HCT116 (cell line): ENCODE measurements around the gene NSMF. TPM values are rescaled to one million over a fixed set of nuclear protein-coding genes. Genes with fewer than 3 reads are reported as not detected.

ENCODE experiments used
- ATAC-seq: fragments of 200-7000 bp; cut with Tn5 transposase; 2 replicates; pipeline ENCODE4 v1.9.1; 2020; ENCODE audit warnings: mild to moderate bottlenecking, moderate library complexity
- BruUV-seq: library from RNA; stranded (reverse); fragments of 400-500 nt; replicated peaks from 2 replicates; lab custom pipeline; 2021; lab: Mats Ljungman, UMichigan
- CTCF ChIA-PET: fragments of 300-600 bp; sonication (Branson Sonifier 250); formaldehyde crosslinking; loops from one replicate; lab custom pipeline; 2021; ENCODE audit warnings: antibody characterized with exemption; lab: Charles Lee
- POLR2A ChIA-PET: fragments of 300-600, 350-600 bp; sonication (Branson Sonifier 250); formaldehyde crosslinking; loops from one replicate; lab custom pipeline; 2021; ENCODE audit warnings: antibody characterized with exemption; lab: Charles Lee
- RAD21 ChIA-PET, 2 experiments: fragments of 300-600 bp; sonication (Branson Sonifier 250); formaldehyde crosslinking; loops; one replicate each; lab custom pipeline; 2023; ENCODE audit warnings: low total read pairs in 2 of 2; ENCODE audit not compliant: uncharacterized antibody in 2 of 2, unreplicated experiment in 2 of 2, low non-redundant PET in 1 of 2; lab: Charles Lee
- DNase-seq: peaks from one replicate; pipeline ENCODE4 v3.0.0-alpha.2; 2010; ENCODE audit warnings: low read depth, low spot score
- H2AFZ ChIP-seq: fragments of 200-600 bp; shearing (Covaris generic), sonication (generic); 2 replicates; pipeline ENCODE4 v1.6.1; 2017; ENCODE audit warnings: low read depth, mixed run types, mixed read lengths, antibody characterized with exemption, low read length; ENCODE audit not compliant: poor library complexity, severe bottlenecking
- H3K27ac ChIP-seq: 2 replicates; pipeline ENCODE4 v1.5.1; 2012; ENCODE audit warnings: low read depth, low read length
- H3K27me3 ChIP-seq: fragments of 200-600 bp; sonication (generic); 2 replicates; pipeline ENCODE4 v1.6.1; 2016; ENCODE audit warnings: mixed run types, low read length, mixed read lengths; ENCODE audit not compliant: insufficient read depth
- H3K36me3 ChIP-seq, 2 experiments: fragments of 200-500 bp in 1 of 2; fragments of 200-600 bp in 1 of 2; sonication (Bioruptor generic) in 1 of 2; sonication (generic) in 1 of 2; 2 replicates each; pipeline versions ENCODE4 v1.5.1 to v1.6.1; 2014 to 2016; ENCODE audit warnings: low read length in 2 of 2, inconsistent platforms in 1 of 2, mixed read lengths in 1 of 2, mixed run types in 1 of 2; ENCODE audit not compliant: insufficient read depth in 2 of 2, control insufficient read depth in 1 of 2
- H3K4me1 ChIP-seq, 2 experiments: fragments of 200-600 bp in 1 of 2; sonication (generic) in 1 of 2; 2 replicates each; pipeline versions ENCODE4 v1.5.1 to v1.6.1; 2012 to 2017; ENCODE audit warnings: low read length in 2 of 2, inconsistent platforms in 1 of 2, mild to moderate bottlenecking in 1 of 2, mixed read lengths in 1 of 2, mixed run types in 1 of 2, moderate library complexity in 1 of 2; ENCODE audit not compliant: insufficient read depth in 2 of 2, control insufficient read depth in 1 of 2
- H3K4me2 ChIP-seq: fragments of 200-600 bp; sonication (generic); 2 replicates; pipeline ENCODE4 v1.6.1; 2017; ENCODE audit warnings: mixed run types, low read length, mixed read lengths
- H3K4me3 ChIP-seq, 2 experiments: fragments of 200-600 bp in 1 of 2; sonication (generic) in 1 of 2; replicated peaks in 1 of 2; 2 replicates each; pipeline ENCODE4 v1.5.1; 2011 to 2016; ENCODE audit warnings: low read length in 2 of 2, control low read depth in 1 of 2, low read depth in 1 of 2, mild to moderate bottlenecking in 1 of 2, mixed read lengths in 1 of 2, mixed run types in 1 of 2
- H3K79me2 ChIP-seq: fragments of 200-600 bp; sonication (generic); 2 replicates; pipeline ENCODE4 v1.6.1; 2017; ENCODE audit warnings: mild to moderate bottlenecking, mixed run types, low read length, moderate library complexity, mixed read lengths; ENCODE audit not compliant: insufficient read depth
- H3K9ac ChIP-seq: fragments of 200-600 bp; sonication (generic); 2 replicates; pipeline ENCODE4 v1.6.1; 2016; ENCODE audit warnings: low read length, mixed read lengths
- H3K9me2 ChIP-seq: fragments of 200-600 bp; sonication (generic), shearing (Covaris generic); 2 replicates; pipeline ENCODE4 v1.6.1; 2017; ENCODE audit warnings: mixed run types, mild to moderate bottlenecking, moderate library complexity; ENCODE audit not compliant: insufficient read depth
- H3K9me3 ChIP-seq, 2 experiments: fragments of 200-500 bp in 1 of 2; fragments of 200-600 bp in 1 of 2; sonication (Bioruptor generic) in 1 of 2; sonication (generic) in 1 of 2; 2 replicates each; pipeline ENCODE4 v1.6.1; 2014 to 2017; ENCODE audit warnings: low read length in 2 of 2, mixed read lengths in 2 of 2, inconsistent platforms in 1 of 2, low read depth in 1 of 2, mild to moderate bottlenecking in 1 of 2, mixed run types in 1 of 2, moderate library complexity in 1 of 2; ENCODE audit not compliant: control insufficient read depth in 1 of 2, insufficient read depth in 1 of 2
- H4K20me1 ChIP-seq: fragments of 200-600 bp; sonication (generic), shearing (Covaris generic); 2 replicates; pipeline ENCODE4 v1.6.1; 2017; ENCODE audit warnings: mixed run types, mild to moderate bottlenecking, moderate library complexity; ENCODE audit not compliant: insufficient read depth
- CEBPB ChIP-seq: IDR thresholded peaks from 2 replicates; pipeline ENCODE4 v1.6.1; 2012; ENCODE audit warnings: low read depth
- EGR1 ChIP-seq: IDR thresholded peaks from 2 replicates; pipeline ENCODE4 v1.6.1; 2012; ENCODE audit warnings: low read depth
- ELF1 ChIP-seq: IDR thresholded peaks from 2 replicates; pipeline ENCODE4 v1.6.1; 2012; ENCODE audit warnings: low read depth, borderline replicate concordance
- EZH2 ChIP-seq: fragments of 200-600 bp; sonication (generic); IDR thresholded peaks from 2 replicates; pipeline ENCODE4 v1.6.1; 2017; ENCODE audit warnings: antibody characterized with exemption, mixed run types
- FOSL1 ChIP-seq: IDR thresholded peaks from 2 replicates; pipeline ENCODE4 v1.6.1; 2012; ENCODE audit warnings: low read depth
- POLR2A ChIP-seq: IDR thresholded peaks from 2 replicates; pipeline ENCODE4 v1.7.0; 2011; ENCODE audit warnings: borderline replicate concordance; ENCODE audit not compliant: insufficient read depth, insufficient read length; ENCODE audit errors: extremely low read depth
- POLR2AphosphoS5 ChIP-seq: IDR thresholded peaks from 2 replicates; pipeline ENCODE4 v1.6.1; 2011; ENCODE audit warnings: mild to moderate bottlenecking, low read depth, low read length, moderate library complexity
- REST ChIP-seq: IDR thresholded peaks from 2 replicates; pipeline ENCODE4 v1.6.1; 2012; ENCODE audit warnings: low read depth
- SIN3A ChIP-seq: IDR thresholded peaks from 2 replicates; pipeline ENCODE4 v1.6.1; 2012; ENCODE audit warnings: low read depth
- SRF ChIP-seq: IDR thresholded peaks from 2 replicates; pipeline ENCODE4 v1.6.1; 2012; ENCODE audit warnings: low read depth
- YY1 ChIP-seq: IDR thresholded peaks from 2 replicates; pipeline ENCODE4 v1.6.1; 2011; ENCODE audit warnings: low read length, low read depth, moderate library complexity, mild to moderate bottlenecking; ENCODE audit not compliant: insufficient replicate concordance; ENCODE audit errors: extremely low read depth
- ZFX ChIP-seq: fragments of 450-650 bp; IDR thresholded peaks from 2 replicates; pipeline ENCODE4 v1.6.1; 2017
- intact Hi-C: fragments of 100-400 bp; cut with micrococcal nuclease; formaldehyde crosslinking; loops from 2 replicates; pipeline ENCODE4 v1.10.0; 2022
- total RNA-seq: library from RNA; stranded (reverse); gene quantifications from one replicate; pipeline ENCODE4 v1.2.1, GENCODE V29; 2021; ENCODE audit not compliant: unreplicated experiment
- TF ChIP-seq, protein P1 (sequence below): IDR thresholded peaks from 2 replicates; pipeline ENCODE4 v1.6.1; 2011; ENCODE audit warnings: mild to moderate bottlenecking, low read length, moderate library complexity; ENCODE audit not compliant: insufficient replicate concordance; ENCODE audit errors: extremely low read depth
- TF ChIP-seq, protein P2 (sequence below): IDR thresholded peaks from 2 replicates; pipeline ENCODE4 v1.6.1; 2012
- TF ChIP-seq, protein P3 (sequence below): IDR thresholded peaks from 2 replicates; pipeline ENCODE4 v1.6.1; 2012

NSMF gene
- total RNA-seq, 1 experiment from 2014 or later: 81.9 TPM

DNA sequence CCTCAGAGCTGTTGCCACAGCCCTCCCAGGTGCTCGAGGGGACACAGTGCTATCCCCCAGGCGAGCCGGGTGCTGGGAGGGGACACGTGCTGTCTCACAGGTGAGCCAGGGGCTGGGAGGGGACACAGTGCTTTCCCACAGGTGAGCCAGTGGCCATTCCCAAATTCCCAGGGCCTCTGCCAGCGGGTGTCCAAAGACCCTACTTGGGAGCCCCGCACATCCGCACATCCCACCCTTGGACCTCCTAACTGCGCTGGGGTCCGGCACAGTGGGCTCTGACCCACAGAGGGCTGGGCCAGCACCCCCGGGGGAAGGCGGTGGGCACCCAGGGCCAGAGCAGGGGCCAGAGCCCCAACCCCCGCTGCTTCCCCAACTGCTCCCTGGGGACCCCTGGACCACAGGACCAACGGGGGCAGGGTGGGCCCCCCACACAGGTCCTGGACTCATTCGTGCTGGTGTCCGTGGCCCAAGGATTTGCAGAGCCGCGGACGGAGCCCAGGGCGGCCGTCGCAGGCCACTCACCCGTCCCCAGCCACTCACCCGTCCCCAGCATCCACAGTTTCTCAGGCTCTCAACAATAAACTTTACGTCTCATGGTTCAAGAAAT is 54.1 kb downstream of the NSMF start:
- RAD21 ChIA-PET: no interaction called here
- H3K36me3 ChIP-seq: no peaks in the 10 kb centered on the region
- no peaks in the 10 kb centered on the region for H3K79me2 ChIP-seq
- no peak for ATAC-seq
- no peak for TF ChIP-seq ELF1
- no peak for TF ChIP-seq EGR1
- TF ChIP-seq, protein P1, sequence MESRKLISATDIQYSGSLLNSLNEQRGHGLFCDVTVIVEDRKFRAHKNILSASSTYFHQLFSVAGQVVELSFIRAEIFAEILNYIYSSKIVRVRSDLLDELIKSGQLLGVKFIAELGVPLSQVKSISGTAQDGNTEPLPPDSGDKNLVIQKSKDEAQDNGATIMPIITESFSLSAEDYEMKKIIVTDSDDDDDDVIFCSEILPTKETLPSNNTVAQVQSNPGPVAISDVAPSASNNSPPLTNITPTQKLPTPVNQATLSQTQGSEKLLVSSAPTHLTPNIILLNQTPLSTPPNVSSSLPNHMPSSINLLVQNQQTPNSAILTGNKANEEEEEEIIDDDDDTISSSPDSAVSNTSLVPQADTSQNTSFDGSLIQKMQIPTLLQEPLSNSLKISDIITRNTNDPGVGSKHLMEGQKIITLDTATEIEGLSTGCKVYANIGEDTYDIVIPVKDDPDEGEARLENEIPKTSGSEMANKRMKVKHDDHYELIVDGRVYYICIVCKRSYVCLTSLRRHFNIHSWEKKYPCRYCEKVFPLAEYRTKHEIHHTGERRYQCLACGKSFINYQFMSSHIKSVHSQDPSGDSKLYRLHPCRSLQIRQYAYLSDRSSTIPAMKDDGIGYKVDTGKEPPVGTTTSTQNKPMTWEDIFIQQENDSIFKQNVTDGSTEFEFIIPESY: no peak
- TF ChIP-seq CEBPB: no peak
- no peak for TF ChIP-seq YY1
- TF ChIP-seq POLR2A: no peak
- TF ChIP-seq, protein P2, sequence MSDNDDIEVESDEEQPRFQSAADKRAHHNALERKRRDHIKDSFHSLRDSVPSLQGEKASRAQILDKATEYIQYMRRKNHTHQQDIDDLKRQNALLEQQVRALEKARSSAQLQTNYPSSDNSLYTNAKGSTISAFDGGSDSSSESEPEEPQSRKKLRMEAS: no peak
- TF ChIP-seq EZH2: no peak
- no peak for TF ChIP-seq FOSL1
- TF ChIP-seq, protein P3, sequence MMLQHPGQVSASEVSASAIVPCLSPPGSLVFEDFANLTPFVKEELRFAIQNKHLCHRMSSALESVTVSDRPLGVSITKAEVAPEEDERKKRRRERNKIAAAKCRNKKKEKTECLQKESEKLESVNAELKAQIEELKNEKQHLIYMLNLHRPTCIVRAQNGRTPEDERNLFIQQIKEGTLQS: no peak
- no peak for TF ChIP-seq SRF
- TF ChIP-seq SIN3A: no peak
- no peak for TF ChIP-seq POLR2AphosphoS5
- no peak for TF ChIP-seq ZFX
- TF ChIP-seq REST: no peak
- H4K20me1 ChIP-seq: no peaks in the 10 kb centered on the region
- no peak overlapping the region for H2AFZ ChIP-seq
- H3K4me3 ChIP-seq: no peak overlapping the region
- DNase-seq: no peak
- peaks cover 8 to 31% of the 10 kb centered on the region in 2 experiments for H3K4me1 ChIP-seq
- no peak overlapping the region for H3K27ac ChIP-seq
- intact Hi-C loops: no loop called here
- H3K27me3 ChIP-seq: no peaks in the 10 kb centered on the region
- no peaks in the 10 kb centered on the region for H3K9me3 ChIP-seq
- H3K9ac ChIP-seq: no peak overlapping the region
- BruUV-seq: no TSS peak
- H3K9me2 ChIP-seq: no peaks in the 10 kb centered on the region
- no peak overlapping the region for H3K4me2 ChIP-seq
- CTCF ChIA-PET: no interaction called here
- POLR2A ChIA-PET: no interaction called here
